LNCAP (cell line): ENCODE results near the gene ADRA2B.

Experiments used
- CTCF ChIP-seq: fragments of 450-650 bp; IDR thresholded peaks from 2 replicates; pipeline ENCODE4 v1.5.1; 2017; ENCODE audit warnings: mild to moderate bottlenecking

The ADRA2B gene

GRCh38 chr2:96100893-96101304 is 15.5 kb downstream of the ADRA2B start:
- TF ChIP-seq CTCF, result no peak

- TF ChIP-seq CTCF, result no peak
Measured at GRCh38 chr2:96099861-96100798, 16.2 kb downstream of the ADRA2B start.

- TF ChIP-seq CTCF, result no peak
Measured at GRCh38 chr2:96098900-96099590, 17.3 kb downstream of the ADRA2B start.

GRCh38 chr2:96097951-96098823 is 18.2 kb downstream of the ADRA2B start:
- TF ChIP-seq CTCF, result no peak

GRCh38 chr2:96097441-96097840 is 18.9 kb downstream of the ADRA2B start:
- TF ChIP-seq CTCF, result no peak

- no peak for TF ChIP-seq CTCF
Measured at GRCh38 chr2:96095116-96095636, 21.2 kb downstream of the ADRA2B start.

GRCh38 chr2:96093528-96093927 is 22.8 kb downstream of the ADRA2B start:
- TF ChIP-seq CTCF, result no peak
